Stimulated activated CD4-positive, alpha-beta T cell treated with anti-CD3 and anti-CD28 coated beads, Interleukin-12 subunit alpha, Interleukin-12 subunit beta, amount 100 ng/mL, for 24 hours (primary cell): ENCODE results near the gene KIAA0319L.
A peak's percentile ranks its signal among the peaks of the same experiment; 100 is the strongest.
"Not testable (repeated sequence)": the region's sequence is repeated elsewhere in the genome, so short reads cannot be mapped to it uniquely, and the experiment has no call there.

Experiments used
- DNase-seq, 2 experiments: peaks; one replicate each; pipeline ENCODE4 v3.0.0-alpha.2; 2020; ENCODE audit warnings: low read depth in 2 of 2

The KIAA0319L gene

GRCh38 chr1:35490250-35490649 is 67.0 kb downstream of the KIAA0319L start:
- no peak for DNase-seq

- DNase-seq = no peak
Measured at GRCh38 chr1:35488336-35488735, 68.9 kb downstream of the KIAA0319L start.

- no peak for DNase-seq
Measured at GRCh38 chr1:35486858-35487408, 70.3 kb downstream of the KIAA0319L start.

GRCh38 chr1:35481229-35481628 is 76.0 kb downstream of the KIAA0319L start:
- DNase-seq = no peak

- DNase-seq = no peak
Measured at GRCh38 chr1:35477870-35478269, 79.3 kb downstream of the KIAA0319L start.

- no peak for DNase-seq
Measured at GRCh38 chr1:35475856-35476674, 81.1 kb downstream of the KIAA0319L start.

- no peak for DNase-seq
Measured at GRCh38 chr1:35475356-35475755, 81.8 kb downstream of the KIAA0319L start.

GRCh38 chr1:35473216-35473615 is 84.0 kb downstream of the KIAA0319L start:
- not testable (repeated sequence) for DNase-seq

- DNase-seq = no peak
Measured at GRCh38 chr1:35470977-35471613, 86.1 kb downstream of the KIAA0319L start.

- no peak for DNase-seq
Measured at GRCh38 chr1:35466120-35466519, 91.1 kb downstream of the KIAA0319L start.

GRCh38 chr1:35463749-35464148 is 93.5 kb downstream of the KIAA0319L start:
- not testable (repeated sequence) for DNase-seq

- no peak for DNase-seq
Measured at GRCh38 chr1:35463232-35463631, 94.0 kb downstream of the KIAA0319L start.

GRCh38 chr1:35461966-35462651 is 95.1 kb downstream of the KIAA0319L start:
- DNase-seq = no peak

GRCh38 chr1:35460796-35461195 is 96.4 kb downstream of the KIAA0319L start:
- DNase-seq = no peak

GRCh38 chr1:35454616-35455015 is 102.6 kb downstream of the KIAA0319L start:
- no peak for DNase-seq

GRCh38 chr1:35454176-35454575 is 103.0 kb downstream of the KIAA0319L start:
- DNase-seq = no peak

- DNase-seq = no peak
Measured at GRCh38 chr1:35453031-35453430, 104.2 kb downstream of the KIAA0319L start.

- no peak for DNase-seq
Measured at GRCh38 chr1:35452106-35452774, 105.0 kb downstream of the KIAA0319L start.

- DNase-seq = peak; percentile 53 to 78
Measured at GRCh38 chr1:35451125-35451528, 106.1 kb downstream of the KIAA0319L start.

- no peak for DNase-seq
Measured at GRCh38 chr1:35449334-35450008, 107.7 kb downstream of the KIAA0319L start.

GRCh38 chr1:35448344-35448801 is 108.8 kb downstream of the KIAA0319L start:
- DNase-seq = no peak
